ENCODE data around the gene ADPRHL1. TPM values are rescaled to one million over a fixed set of nuclear protein-coding genes. Genes with fewer than 3 reads are reported as not detected.

ADPRHL1 gene
- total RNA-seq (1.5 TPM in 2 replicates), polyA plus RNA-seq (0.59 and 0.62 TPM in 2 replicates), polyA minus RNA-seq (ENCODE audit: low replicate concordance) (0.04 and 1.3 TPM in 2 replicates)
- polyA plus RNA-seq (2012) = 0.64 and 1.0 TPM in 2 replicates

DNA sequence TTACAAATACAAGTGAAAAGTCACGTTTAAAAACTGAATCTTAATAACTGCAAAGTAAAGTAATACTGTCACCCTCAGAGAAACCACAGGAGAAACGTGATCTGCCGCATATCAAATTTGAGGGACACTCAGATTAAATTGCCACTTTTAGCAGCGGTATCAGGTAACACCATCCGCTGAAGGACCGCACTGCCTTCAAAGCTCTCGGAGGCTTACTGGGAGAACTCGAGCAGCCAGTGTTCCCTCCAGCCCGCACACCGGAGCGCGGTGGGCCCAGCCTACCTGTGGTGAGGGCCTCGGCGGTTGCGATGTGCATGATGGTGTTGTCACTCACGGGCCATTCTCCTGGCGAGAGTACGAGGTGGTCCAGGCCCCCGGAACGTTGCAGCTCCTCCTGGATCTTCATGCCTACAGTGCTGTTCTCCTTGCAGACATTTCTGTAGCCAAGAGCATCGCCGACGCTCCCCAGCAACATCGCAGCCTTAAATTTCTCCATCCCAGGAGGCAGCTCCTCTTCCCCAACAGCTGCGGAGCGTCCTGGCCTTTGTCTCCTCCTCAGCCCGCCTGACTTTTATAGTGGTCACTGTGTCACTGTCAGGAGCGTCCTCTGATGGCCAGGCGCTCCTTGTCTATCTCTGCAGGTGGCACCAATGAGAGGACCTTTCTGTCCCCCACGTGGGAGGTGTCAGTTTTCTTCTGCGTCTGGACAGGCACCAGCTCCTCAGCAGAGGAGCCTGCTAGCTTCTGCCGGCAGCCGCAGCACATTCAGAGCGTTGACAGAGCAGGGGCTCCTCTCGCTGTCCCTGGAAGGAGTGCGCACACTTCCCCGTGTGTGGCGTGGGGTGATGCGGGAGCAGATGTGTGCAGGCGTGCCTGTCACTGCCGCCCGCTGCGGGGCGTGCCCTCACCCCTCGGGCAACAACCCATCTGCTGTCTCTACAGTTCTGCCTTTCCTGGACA, at the start of gene ADPRHL1:
TSS of gene ADPRHL1 (minus strand) at position 547 of the 960 bp plus-strand sequence. CDS start at position 496, 51 bp downstream.
- no peak within 1 kb of the TSS for H3K4me3 ChIP-seq (replicated peaks in 1 of 4; ENCODE audit: control extremely low read depth in 1 of 4, insufficient read depth in 1 of 4, low read depth in 3 of 4, low read length in 4 of 4)
- H3K27ac ChIP-seq (ENCODE audit: insufficient read depth, low read length) = no peak within 1 kb of the TSS
- DNase-seq (ENCODE audit: low read depth in 2 of 2) = no peak

GRCh38 chr13:113502686-113503085, 49.4 kb upstream of the ADPRHL1 start:
- no peak overlapping the region for H3K27ac ChIP-seq (ENCODE audit: insufficient read depth, low read length)
- peaks cover 2% of the 10 kb centered on the region for H3K4me1 ChIP-seq (ENCODE audit: control insufficient read depth, extremely low read depth, insufficient read depth, low read length)
- no peak overlapping the region for H3K9ac ChIP-seq (ENCODE audit: insufficient read depth, low read length)
- H3K79me2 ChIP-seq (ENCODE audit: control insufficient read depth, insufficient read depth, low read length) = peaks cover 22% of the 10 kb centered on the region
- TF ChIP-seq CTCF (conservative IDR thresholded peaks at IDR 0.05 in 1 of 2, IDR thresholded peaks at IDR 0.05 in 1 of 2; ENCODE audit: low read depth in 1 of 2, low read length in 2 of 2) (no peak), EZH2 (IDR thresholded peaks at IDR 0.05; ENCODE audit: low read length, missing control alignments) (no peak)
- no peak overlapping the region for H3K4me3 ChIP-seq (replicated peaks in 1 of 4; ENCODE audit: control extremely low read depth in 1 of 4, insufficient read depth in 1 of 4, low read depth in 3 of 4, low read length in 4 of 4)
- H2AFZ ChIP-seq (ENCODE audit: low read length) = no peak overlapping the region
- H4K20me1 ChIP-seq (ENCODE audit: control insufficient read depth, extremely low read depth, insufficient read depth, low read length) = no peaks in the 10 kb centered on the region
- H3K9me3 ChIP-seq (ENCODE audit: control insufficient read depth, insufficient read depth, low read depth, low read length) = no peaks in the 10 kb centered on the region
- H3K36me3 ChIP-seq (ENCODE audit: control insufficient read depth, insufficient read depth, low read length) = peaks cover 38% of the 10 kb centered on the region
- no peak for DNase-seq (ENCODE audit: low read depth in 2 of 2)
- H3K4me2 ChIP-seq (ENCODE audit: extremely low read depth, insufficient read depth, low read length) = no peak overlapping the region
- H3K27me3 ChIP-seq (ENCODE audit: control insufficient read depth, insufficient read depth, low read length) = no peaks in the 10 kb centered on the region

More for the DNA sequence above, at the start of gene ADPRHL1:
- no peaks in the 10 kb centered on the region for H3K9me3 ChIP-seq (ENCODE audit: control insufficient read depth, insufficient read depth, low read depth, low read length)
- no peaks in the 10 kb centered on the region for H4K20me1 ChIP-seq (ENCODE audit: control insufficient read depth, extremely low read depth, insufficient read depth, low read length)
- peaks cover 12% of the 10 kb centered on the region for H3K36me3 ChIP-seq (ENCODE audit: control insufficient read depth, insufficient read depth, low read length)
- no peak within 1 kb of the TSS for H3K4me2 ChIP-seq (ENCODE audit: extremely low read depth, insufficient read depth, low read length)
- TF ChIP-seq CTCF (conservative IDR thresholded peaks at IDR 0.05 in 1 of 2, IDR thresholded peaks at IDR 0.05 in 1 of 2; ENCODE audit: low read depth in 1 of 2, low read length in 2 of 2) (no peak), EZH2 (IDR thresholded peaks at IDR 0.05; ENCODE audit: low read length, missing control alignments) (no peak)
- H3K79me2 ChIP-seq (ENCODE audit: control insufficient read depth, insufficient read depth, low read length) = no peaks in the 10 kb centered on the region
- H2AFZ ChIP-seq (ENCODE audit: low read length) = no peak within 1 kb of the TSS
- H3K27me3 ChIP-seq (ENCODE audit: control insufficient read depth, insufficient read depth, low read length) = no peaks in the 10 kb centered on the region
- no peaks in the 10 kb centered on the region for H3K4me1 ChIP-seq (ENCODE audit: control insufficient read depth, extremely low read depth, insufficient read depth, low read length)
- no peak within 1 kb of the TSS for H3K9ac ChIP-seq (ENCODE audit: insufficient read depth, low read length)

GRCh38 chr13:113500530-113501265, 47.4 kb upstream of the ADPRHL1 start:
- H3K36me3 ChIP-seq (ENCODE audit: control insufficient read depth, insufficient read depth, low read length) = peaks cover 40% of the 10 kb centered on the region
- peaks cover 4% of the 10 kb centered on the region for H3K4me1 ChIP-seq (ENCODE audit: control insufficient read depth, extremely low read depth, insufficient read depth, low read length)
- H2AFZ ChIP-seq (ENCODE audit: low read length) = no peak overlapping the region
- H3K79me2 ChIP-seq (ENCODE audit: control insufficient read depth, insufficient read depth, low read length) = peaks cover 32% of the 10 kb centered on the region
- H4K20me1 ChIP-seq (ENCODE audit: control insufficient read depth, extremely low read depth, insufficient read depth, low read length) = peaks cover 3% of the 10 kb centered on the region
- no peak overlapping the region for H3K27ac ChIP-seq (ENCODE audit: insufficient read depth, low read length)
- no peaks in the 10 kb centered on the region for H3K27me3 ChIP-seq (ENCODE audit: control insufficient read depth, insufficient read depth, low read length)
- TF ChIP-seq CTCF (conservative IDR thresholded peaks at IDR 0.05 in 1 of 2, IDR thresholded peaks at IDR 0.05 in 1 of 2; ENCODE audit: low read depth in 1 of 2, low read length in 2 of 2) = no peak
- TF ChIP-seq EZH2 (IDR thresholded peaks at IDR 0.05; ENCODE audit: low read length, missing control alignments) = no peak
- no peak for DNase-seq (ENCODE audit: low read depth in 2 of 2)
- no peak overlapping the region for H3K4me2 ChIP-seq (ENCODE audit: extremely low read depth, insufficient read depth, low read length)
- H3K4me3 ChIP-seq (replicated peaks in 1 of 4; ENCODE audit: control extremely low read depth in 1 of 4, insufficient read depth in 1 of 4, low read depth in 3 of 4, low read length in 4 of 4) = no peak overlapping the region
- H3K9me3 ChIP-seq (ENCODE audit: control insufficient read depth, insufficient read depth, low read depth, low read length) = no peaks in the 10 kb centered on the region
- no peak overlapping the region for H3K9ac ChIP-seq (ENCODE audit: insufficient read depth, low read length)

Data from fibroblast of lung (primary cell).